OCI-LY7 (cell line): Measurements from ENCODE around the gene NUP93.

Experiments
- CTCF ChIP-seq: fragments of 200-600 bp; sonication (generic); conservative IDR thresholded peaks from 2 replicates; pipeline ENCODE4 v1.5.1; 2014; ENCODE audit warnings: mild to moderate bottlenecking, antibody characterized with exemption, low read length, moderate library complexity, mixed read lengths
- EZH2phosphoT487 ChIP-seq: fragments of 200-600 bp; sonication (generic); IDR thresholded peaks from 2 replicates; pipeline ENCODE4 v1.6.1; 2018; ENCODE audit warnings: low read depth, borderline replicate concordance, mild to moderate bottlenecking, mixed run types, antibody characterized with exemption, low read length, moderate library complexity, mixed read lengths

- TF ChIP-seq CTCF: no peak
- no peak for TF ChIP-seq EZH2phosphoT487
Observed at GRCh38 chr16:56870276-56870888, 140.5 kb downstream of the NUP93 start.
